Mesodermal cell (in vitro differentiated cells): ENCODE measurements around the gene LMTK3.

Experiments used
- H3K27ac ChIP-seq: 2 replicates; pipeline ENCODE4 v1.7.0; 2013; ENCODE audit warnings: mild to moderate bottlenecking, low read depth, low read length, moderate library complexity; ENCODE audit not compliant: severe bottlenecking
- H3K36me3 ChIP-seq: 2 replicates; pipeline ENCODE4 v1.7.1; 2013; ENCODE audit warnings: mild to moderate bottlenecking, low read length, moderate library complexity; ENCODE audit not compliant: control insufficient read depth, insufficient read depth
- H3K4me1 ChIP-seq: one replicate; pipeline ENCODE4 v1.7.1; 2013; ENCODE audit warnings: mild to moderate bottlenecking, low read length; ENCODE audit not compliant: insufficient read depth, control insufficient read depth, poor library complexity, severe bottlenecking
- H3K4me3 ChIP-seq: 2 replicates; pipeline ENCODE4 v1.7.0; 2013; ENCODE audit warnings: low read length, control low read depth, mild to moderate bottlenecking; ENCODE audit not compliant: insufficient read depth, poor library complexity, severe bottlenecking; ENCODE audit errors: extremely low read depth
- H3K9me3 ChIP-seq: 2 replicates; pipeline ENCODE4 v1.7.1; 2013; ENCODE audit warnings: mild to moderate bottlenecking, low read length, moderate library complexity; ENCODE audit not compliant: control insufficient read depth
- WGBS, 2 experiments: methylation state at CpG; one replicate each; pipeline ENCODE4 v1.1.5; 2013; ENCODE audit warnings: missing lambda C conversion rate in 2 of 2; ENCODE audit not compliant: insufficient coverage in 2 of 2; 5-methylcytosine and 5-hydroxymethylcytosine counted together

Gene LMTK3

DNA sequence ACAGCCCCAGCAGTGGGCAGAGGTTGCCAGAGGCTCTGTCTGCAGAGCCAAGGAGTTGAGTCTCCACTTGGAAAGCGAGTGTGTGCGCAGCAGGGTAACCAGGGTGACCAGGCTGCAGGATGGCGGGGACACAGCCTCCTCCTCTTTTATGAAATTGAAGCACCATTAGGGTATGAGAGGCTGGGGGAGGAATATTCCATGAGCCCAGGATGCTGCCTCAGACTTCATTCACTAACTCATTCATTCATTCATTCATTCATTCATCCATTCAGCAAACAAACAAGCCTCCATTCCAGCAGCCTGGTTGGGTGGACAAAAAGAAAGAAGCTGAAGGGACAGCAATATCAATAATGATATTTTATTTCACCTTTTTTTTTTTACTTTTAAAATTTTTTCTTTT, 6.6 kb upstream of the LMTK3 start:
- no peaks in the 10 kb centered on the region for H3K4me1 ChIP-seq
- H3K9me3 ChIP-seq = no peaks in the 10 kb centered on the region
- H3K27ac ChIP-seq = no peak overlapping the region
- H3K36me3 ChIP-seq = no peaks in the 10 kb centered on the region
- H3K4me3 ChIP-seq = no peak overlapping the region
- WGBS, 2 experiments = 89% methylated on average over 2 of the region's 3 CpGs; no CpG with 5 or more reads in 1 of the 2 experiments

DNA sequence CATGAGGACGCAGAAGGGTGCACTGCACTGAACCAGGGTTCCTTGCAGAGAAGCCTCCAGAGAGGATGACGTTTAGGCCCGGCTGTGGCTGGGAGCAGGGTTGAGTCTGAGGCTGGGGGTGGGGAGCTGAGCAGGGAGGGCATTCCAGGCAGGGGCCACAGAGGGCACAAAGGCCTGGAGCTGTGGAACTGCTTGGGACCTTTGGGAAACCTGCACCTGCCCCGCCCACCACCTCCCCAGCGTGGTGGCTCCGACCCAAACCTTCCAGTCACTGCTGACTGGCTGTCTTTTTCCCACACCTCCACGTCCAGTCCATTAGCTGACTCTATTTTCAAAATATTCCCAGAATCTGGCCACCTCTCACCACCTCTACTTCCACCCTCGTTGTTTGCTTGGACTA, 4.9 kb upstream of the LMTK3 start:
- Histone ChIP-seq H3K36me3 (no peaks in the 10 kb centered on the region), H3K9me3 (no peaks in the 10 kb centered on the region), H3K4me3 (no peak overlapping the region), H3K4me1 (no peaks in the 10 kb centered on the region), H3K27ac (no peak overlapping the region)
- 89% methylated on average over 7 to 8 of the region's 8 CpGs for WGBS, 2 experiments

DNA sequence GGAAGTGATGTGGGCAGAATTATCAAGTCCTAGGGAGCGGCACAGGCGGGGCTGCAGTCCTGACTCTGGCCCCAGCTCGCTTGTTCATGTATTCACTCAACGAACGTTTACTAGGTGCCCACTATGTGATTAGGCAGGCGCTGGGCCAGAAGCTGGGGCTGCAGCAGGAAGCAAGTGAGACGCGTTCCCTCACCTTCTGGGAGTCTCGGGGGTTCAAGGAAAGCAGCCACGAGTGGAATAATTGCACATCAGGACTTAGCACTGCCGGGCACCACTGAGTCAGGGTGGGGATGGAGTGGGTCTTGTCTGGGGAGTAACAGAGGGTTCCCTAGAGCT, 2.5 kb upstream of the LMTK3 start:
- Histone ChIP-seq H3K4me1 (no peaks in the 10 kb centered on the region), H3K4me3 (peak overlapping the region; percentile 62), H3K36me3 (no peaks in the 10 kb centered on the region), H3K27ac (no peak overlapping the region), H3K9me3 (no peaks in the 10 kb centered on the region)
- WGBS, 2 experiments = 60 to 68% methylated on average over 11 of the region's 11 CpGs

DNA sequence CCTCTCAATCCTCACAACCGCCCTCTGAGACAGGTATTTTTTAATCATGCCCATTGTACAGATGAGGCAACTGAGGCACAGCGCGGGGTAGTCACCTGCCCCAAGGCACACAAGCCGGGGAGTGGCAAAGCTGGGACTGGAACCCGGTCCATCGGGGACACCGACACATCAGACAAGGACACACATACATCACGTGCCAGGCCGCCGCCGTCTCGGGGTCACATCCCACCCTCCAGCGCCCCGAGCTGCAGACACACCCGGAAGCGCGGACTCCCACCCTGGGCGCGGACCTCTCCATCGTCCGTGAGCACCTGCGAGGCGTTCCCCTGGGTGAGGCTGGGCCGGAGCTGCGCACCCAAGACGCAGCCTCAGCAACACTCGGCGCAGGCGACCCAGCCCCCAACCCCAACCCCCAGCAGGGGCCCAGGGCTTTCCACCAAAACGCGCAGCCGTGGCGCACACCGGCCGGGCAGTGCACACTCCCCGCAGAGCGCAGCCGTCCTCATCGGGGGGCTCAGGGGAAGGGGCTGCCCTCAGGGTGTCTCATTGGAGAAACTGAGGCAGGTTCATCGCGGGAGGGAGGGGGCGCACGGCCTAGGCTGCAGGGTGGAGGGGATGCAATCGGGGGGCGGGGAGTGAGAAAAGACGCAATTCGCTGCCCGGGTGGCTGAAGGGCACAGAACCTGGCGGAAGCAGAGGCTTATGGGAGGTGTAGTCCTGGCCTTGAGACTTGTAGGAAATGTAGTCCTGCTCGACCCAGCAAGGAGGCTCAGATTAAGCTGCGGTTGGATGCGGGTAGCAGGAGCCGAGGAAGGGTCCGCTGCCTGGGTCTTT, 1.9 kb upstream of the LMTK3 start:
- WGBS, 2 experiments = 6 to 7% methylated on average over 39 to 42 of the region's 54 CpGs
- Histone ChIP-seq H3K4me1 (no peaks in the 10 kb centered on the region), H3K9me3 (no peaks in the 10 kb centered on the region), H3K27ac (no peak overlapping the region), H3K4me3 (peak overlapping the region; percentile 62), H3K36me3 (no peaks in the 10 kb centered on the region)

DNA sequence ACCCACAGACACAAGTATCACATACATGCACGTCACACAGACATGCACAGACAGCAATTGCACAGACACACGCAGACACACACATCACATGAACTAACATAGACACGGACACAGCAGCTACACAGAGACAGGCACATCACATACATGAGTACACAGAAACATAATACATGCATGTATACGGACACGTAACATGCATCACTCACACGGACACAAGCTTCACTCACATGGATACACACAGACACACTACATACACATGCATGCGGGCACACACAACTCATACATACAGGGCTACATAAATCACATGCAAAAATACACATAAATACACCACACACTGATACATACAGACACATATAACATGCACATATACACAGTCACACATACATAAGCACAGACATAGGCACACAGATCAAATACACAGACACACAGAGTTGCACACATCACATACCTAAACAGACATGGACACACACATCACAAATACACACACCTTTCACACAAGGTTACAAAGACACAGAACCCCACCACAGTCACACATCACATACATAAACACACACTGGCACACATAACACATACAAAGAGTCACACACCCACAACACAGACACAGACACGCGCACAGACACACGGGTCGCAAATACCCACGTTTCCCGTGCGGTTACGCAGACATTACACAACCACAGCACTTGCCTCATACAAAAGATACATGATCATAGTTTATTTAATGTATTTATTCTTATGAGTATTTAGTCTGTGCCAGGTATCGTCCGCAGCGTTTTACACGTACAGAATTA, 1.1 kb upstream of the LMTK3 start:
- Histone ChIP-seq H3K4me1 (no peaks in the 10 kb centered on the region), H3K36me3 (no peaks in the 10 kb centered on the region), H3K27ac (no peak overlapping the region), H3K9me3 (no peaks in the 10 kb centered on the region), H3K4me3 (no peak overlapping the region)
- WGBS, 2 experiments = 77 to 83% methylated on average over 7 to 9 of the region's 19 CpGs

DNA sequence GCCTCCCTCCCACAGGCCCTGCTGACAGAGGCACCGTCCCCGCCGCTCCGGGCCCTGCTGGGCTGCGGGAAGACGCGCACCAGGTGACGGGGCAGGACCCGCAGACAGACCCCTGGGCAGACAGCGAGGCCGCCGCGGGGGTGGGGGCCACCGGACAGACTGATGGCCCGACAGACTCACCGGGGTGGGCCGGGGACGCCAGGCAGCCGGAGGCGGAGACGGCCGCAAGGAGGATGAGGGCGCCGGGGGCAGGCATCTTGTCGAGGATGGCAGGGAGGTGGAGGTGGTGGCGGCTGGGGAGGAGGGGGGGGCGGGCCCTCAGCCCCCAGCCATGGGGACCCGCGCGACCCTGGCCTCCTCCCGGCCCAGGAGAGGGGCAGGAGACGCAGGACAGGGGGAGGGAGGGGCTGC, 309 bp downstream of the LMTK3 start:
- Histone ChIP-seq H3K36me3 (no peaks in the 10 kb centered on the region), H3K9me3 (no peaks in the 10 kb centered on the region), H3K4me3 (peak overlapping the region; percentile 27), H3K4me1 (no peaks in the 10 kb centered on the region), H3K27ac (no peak overlapping the region)
- WGBS, 2 experiments = 0 to 1% methylated on average over 3 to 17 of the region's 32 CpGs

DNA sequence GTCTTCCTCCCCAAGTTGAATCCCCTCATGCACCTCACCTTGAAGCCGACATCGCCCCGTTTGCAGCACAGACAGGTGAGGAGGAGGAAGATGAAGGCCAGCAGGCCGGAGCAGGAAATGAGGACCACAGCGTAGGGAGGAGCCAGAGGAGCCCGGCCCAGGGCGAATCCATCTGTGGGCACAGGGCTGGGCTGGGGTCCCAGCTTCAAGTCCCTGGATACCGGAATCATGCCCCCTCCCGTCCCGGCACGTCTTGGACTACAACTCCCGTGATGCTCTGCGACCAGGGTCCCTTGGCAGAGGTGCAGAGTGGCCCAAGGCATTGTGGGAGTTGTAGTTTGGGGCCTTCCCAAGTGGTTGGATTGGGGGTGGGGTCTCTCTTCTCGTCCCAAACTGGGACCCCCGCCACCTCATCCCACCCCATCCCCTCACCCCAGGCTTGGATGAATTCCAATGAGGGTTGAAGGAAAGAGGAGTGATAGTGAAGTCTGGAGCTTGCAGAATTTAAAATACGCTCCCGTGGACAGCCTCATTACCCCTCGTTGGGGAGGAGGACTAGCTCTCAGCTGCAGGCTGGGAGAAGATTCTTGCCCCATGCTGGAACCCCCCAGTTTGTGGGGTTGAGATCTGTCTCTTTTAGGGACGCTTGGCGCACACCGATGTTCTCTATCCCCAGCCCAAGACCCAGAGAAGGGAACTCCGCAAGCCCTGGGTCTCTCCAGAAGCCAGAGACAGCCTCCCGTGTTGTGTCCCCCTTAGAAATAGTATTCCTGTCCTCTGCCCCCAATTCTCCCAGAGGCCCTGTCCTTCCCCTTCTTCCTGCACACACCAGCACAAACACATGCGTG, 990 bp downstream of the LMTK3 start:
- Histone ChIP-seq H3K9me3 (no peaks in the 10 kb centered on the region), H3K4me1 (no peaks in the 10 kb centered on the region), H3K36me3 (no peaks in the 10 kb centered on the region), H3K4me3 (peak overlapping the region; percentile 30), H3K27ac (no peak overlapping the region)
- 16% methylated on average over 13 to 17 of the region's 24 CpGs for WGBS, 2 experiments

DNA sequence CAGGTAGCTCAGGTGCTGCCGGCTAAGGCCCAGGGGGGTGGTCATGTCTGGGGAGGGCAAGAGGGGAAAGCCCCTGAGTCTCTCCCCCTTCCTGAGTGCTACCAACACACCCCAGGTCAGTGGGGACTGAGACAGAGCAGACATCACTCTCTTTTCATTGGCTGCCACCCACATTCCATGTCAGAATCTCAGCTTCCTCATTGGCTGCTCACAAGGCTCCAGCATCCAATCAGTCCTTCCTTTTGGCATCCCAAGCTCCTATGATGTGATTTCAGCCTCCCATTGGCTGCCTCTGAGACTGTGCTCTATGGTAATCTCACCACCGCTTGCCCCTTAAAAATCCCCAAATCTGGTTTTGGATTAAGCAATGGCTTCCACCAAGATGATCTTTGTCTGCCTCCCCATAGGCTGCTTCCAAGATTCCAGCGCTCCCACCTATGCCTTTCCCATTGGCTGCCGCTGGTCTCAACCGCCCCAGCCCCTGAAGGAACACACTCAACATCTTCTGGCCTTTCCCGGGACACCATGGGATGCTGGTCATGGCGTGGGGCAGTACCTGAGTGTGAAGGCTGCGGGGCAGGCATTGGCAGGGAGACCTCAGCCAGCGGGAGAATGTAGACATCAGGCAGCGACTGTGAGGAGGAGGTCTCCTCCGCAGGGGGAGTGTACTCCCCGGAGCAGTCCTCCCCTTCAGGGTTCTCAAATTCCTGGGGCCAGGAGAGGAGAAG, 2.0 kb downstream of the LMTK3 start:
- H3K36me3 ChIP-seq = no peaks in the 10 kb centered on the region
- H3K27ac ChIP-seq = no peak overlapping the region
- H3K4me3 ChIP-seq = no peak overlapping the region
- no peaks in the 10 kb centered on the region for H3K9me3 ChIP-seq
- no peaks in the 10 kb centered on the region for H3K4me1 ChIP-seq
- WGBS, 2 experiments = 80 to 83% methylated on average over 10 to 12 of the region's 12 CpGs

DNA sequence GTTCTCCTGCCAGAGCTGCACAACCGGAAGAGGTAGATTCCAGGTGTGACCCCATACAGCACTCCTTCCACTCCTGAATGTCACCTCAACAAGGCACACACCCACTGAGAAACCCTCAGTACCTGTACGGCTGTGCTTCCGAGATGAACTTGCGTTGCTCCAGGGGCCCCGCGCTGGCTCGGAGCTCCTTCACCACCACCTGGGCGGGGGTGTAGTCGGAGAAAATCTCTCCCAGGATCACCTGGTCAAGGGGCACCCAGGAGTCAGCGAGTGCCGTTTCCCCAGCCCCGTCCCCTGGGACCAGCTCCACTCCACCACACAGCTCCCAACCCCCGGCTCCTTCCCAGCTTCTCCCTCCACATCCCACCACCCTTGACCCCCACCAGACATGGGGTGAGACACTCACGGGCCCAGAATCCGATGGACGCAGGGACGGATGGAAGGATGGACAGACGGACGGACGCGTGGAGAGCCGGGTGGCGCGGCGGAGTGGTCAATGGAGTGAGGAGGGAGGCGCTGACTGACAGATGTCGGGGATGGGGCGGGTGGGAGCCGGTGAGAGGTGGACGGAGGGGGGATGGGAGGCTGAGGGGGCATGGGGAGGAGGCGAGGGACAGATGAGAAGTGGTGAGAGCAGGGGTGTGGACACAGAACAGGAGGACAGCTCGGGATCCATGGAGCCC, 2.8 kb downstream of the LMTK3 start:
- no peaks in the 10 kb centered on the region for H3K4me1 ChIP-seq
- H3K36me3 ChIP-seq = no peaks in the 10 kb centered on the region
- H3K27ac ChIP-seq = no peak overlapping the region
- no peak overlapping the region for H3K4me3 ChIP-seq
- 86 to 94% methylated on average over 14 to 23 of the region's 32 CpGs for WGBS, 2 experiments
- no peaks in the 10 kb centered on the region for H3K9me3 ChIP-seq
